SKM-1 (cell line): ENCODE measurements around the gene RBBP5.

Experiments
- DNase-seq: peaks from one replicate; lab custom pipeline; 2025; ENCODE audit not compliant: unreplicated experiment; lab: John Stamatoyannopoulos, UW

Gene RBBP5

GRCh38 chr1:205058853-205059252 is 62.9 kb downstream of the RBBP5 start:
- no peak for DNase-seq

- no peak for DNase-seq
These were observed 63.8 kb downstream of the RBBP5 start for GRCh38 chr1:205057808-205058575.

GRCh38 chr1:205056956-205057568 is 64.7 kb downstream of the RBBP5 start:
- DNase-seq, result no peak

GRCh38 chr1:205056188-205056611 is 65.6 kb downstream of the RBBP5 start:
- no peak for DNase-seq

GRCh38 chr1:205054013-205054412 is 67.8 kb downstream of the RBBP5 start:
- DNase-seq, result no peak

- DNase-seq, result no peak
These were observed 68.5 kb downstream of the RBBP5 start for GRCh38 chr1:205053296-205053695.

GRCh38 chr1:205052690-205053089 is 69.1 kb downstream of the RBBP5 start:
- DNase-seq, result no peak

- no peak for DNase-seq
These were observed 72.3 kb downstream of the RBBP5 start for GRCh38 chr1:205049479-205049878.

- DNase-seq, result no peak
These were observed 73.4 kb downstream of the RBBP5 start for GRCh38 chr1:205048382-205048781.

GRCh38 chr1:205047764-205048231 is 74.0 kb downstream of the RBBP5 start:
- no peak for DNase-seq

GRCh38 chr1:205046870-205047269 is 74.9 kb downstream of the RBBP5 start:
- no peak for DNase-seq

GRCh38 chr1:205045146-205045545 is 76.6 kb downstream of the RBBP5 start:
- DNase-seq, result no peak

- DNase-seq, result no peak
These were observed 77.0 kb downstream of the RBBP5 start for GRCh38 chr1:205044741-205045140.

- no peak for DNase-seq
These were observed 77.9 kb downstream of the RBBP5 start for GRCh38 chr1:205043866-205044265.

- no peak for DNase-seq
These were observed 78.6 kb downstream of the RBBP5 start, which contains the start of gene CNTN2 for GRCh38 chr1:205042911-205043806. CNTN2 (plus strand) TSS chr1:205043212; CDS start chr1:205053186, 9,974 bp downstream.

- no peak for DNase-seq
These were observed 79.5 kb downstream of the RBBP5 start for GRCh38 chr1:205041998-205042910.

- no peak for DNase-seq
These were observed 80.6 kb downstream of the RBBP5 start for GRCh38 chr1:205041001-205041715.

GRCh38 chr1:205038132-205038786 is 83.5 kb downstream of the RBBP5 start:
- DNase-seq, result no peak

- DNase-seq, result no peak
These were observed 84.2 kb downstream of the RBBP5 start for GRCh38 chr1:205037539-205037938.
